ENCODE measurements around the gene PPP3CA.
A peak's percentile ranks its signal among the peaks of the same experiment; 100 is the strongest.

The PPP3CA gene

GRCh38 chr4:101329592-101329991 lies 17.7 kb downstream of the PPP3CA start:
- no peak for DNase-seq

GRCh38 chr4:101328063-101328602 lies 19.2 kb downstream of the PPP3CA start:
- no peak for DNase-seq

- no peak for DNase-seq
These were observed 20.8 kb downstream of the PPP3CA start for GRCh38 chr4:101326576-101326975.

- DNase-seq = no peak
These were observed 24.6 kb downstream of the PPP3CA start for GRCh38 chr4:101322743-101323142.

- DNase-seq = no peak
These were observed 25.8 kb downstream of the PPP3CA start for GRCh38 chr4:101321481-101322042.

GRCh38 chr4:101315786-101316185 lies 31.5 kb downstream of the PPP3CA start:
- DNase-seq = no peak

GRCh38 chr4:101315041-101315440 lies 32.3 kb downstream of the PPP3CA start:
- no peak for DNase-seq

GRCh38 chr4:101309925-101310324 lies 37.4 kb downstream of the PPP3CA start:
- no peak for DNase-seq

GRCh38 chr4:101307899-101308298 lies 39.4 kb downstream of the PPP3CA start:
- no peak for DNase-seq

GRCh38 chr4:101306764-101307615 lies 40.3 kb downstream of the PPP3CA start:
- no peak for DNase-seq

GRCh38 chr4:101306225-101306624 lies 41.1 kb downstream of the PPP3CA start:
- DNase-seq = no peak

- peak; percentile 11 for DNase-seq
These were observed 42.4 kb downstream of the PPP3CA start for GRCh38 chr4:101304916-101305315.

- no peak for DNase-seq
These were observed 47.3 kb downstream of the PPP3CA start for GRCh38 chr4:101299899-101300540.

GRCh38 chr4:101299021-101299420 lies 48.3 kb downstream of the PPP3CA start:
- no peak for DNase-seq

- DNase-seq = no peak
These were observed 51.6 kb downstream of the PPP3CA start for GRCh38 chr4:101295691-101296090.

GRCh38 chr4:101294597-101294996 lies 52.7 kb downstream of the PPP3CA start:
- no peak for DNase-seq

- peak; percentile 29 for DNase-seq
These were observed 54.4 kb downstream of the PPP3CA start for GRCh38 chr4:101292901-101293300.

- no peak for DNase-seq
These were observed 55.1 kb downstream of the PPP3CA start for GRCh38 chr4:101292214-101292613.

- DNase-seq = no peak
These were observed 56.1 kb downstream of the PPP3CA start for GRCh38 chr4:101291198-101291597.

- DNase-seq = peak; percentile 5
These were observed 56.7 kb downstream of the PPP3CA start for GRCh38 chr4:101290654-101291053.

GRCh38 chr4:101289306-101289705 lies 58.0 kb downstream of the PPP3CA start:
- DNase-seq = no peak

GRCh38 chr4:101288365-101289145 lies 58.8 kb downstream of the PPP3CA start:
- DNase-seq = no peak

- no peak for DNase-seq
These were observed 60.0 kb downstream of the PPP3CA start for GRCh38 chr4:101287324-101287723.
